Measurements from ENCODE around the gene AMDHD2. TPM values are rescaled to one million over a fixed set of nuclear protein-coding genes. Genes with fewer than 3 reads are reported as not detected.
"Not testable (repeated sequence)": the region's sequence is repeated elsewhere in the genome, so short reads cannot be mapped to it uniquely, and the experiment has no call there.

AMDHD2 gene
- total RNA-seq, 1 experiment from 2014 or later = 8.9 TPM

DNA sequence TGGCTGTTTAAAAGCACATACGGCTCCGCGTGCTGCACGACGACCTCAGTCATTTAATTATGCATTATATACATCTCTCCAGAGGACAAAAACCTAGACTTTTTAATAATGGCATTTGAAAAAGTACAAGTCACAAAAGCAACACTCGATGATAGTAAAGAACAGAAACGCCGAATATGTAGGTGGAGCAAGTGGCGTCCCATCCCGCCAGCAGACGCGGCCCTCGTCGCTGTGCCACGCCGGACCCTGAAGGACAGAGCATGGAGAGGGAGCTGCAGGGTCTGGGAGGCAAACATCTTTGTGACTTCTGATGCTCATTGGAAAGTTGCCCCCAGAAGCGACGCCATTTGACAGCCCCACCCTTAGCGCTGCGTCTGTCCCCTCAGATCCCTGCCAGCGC is 55.7 kb downstream of the AMDHD2 start:
- not testable (repeated sequence) for DNase-seq (ENCODE audit: low read depth)

DNA sequence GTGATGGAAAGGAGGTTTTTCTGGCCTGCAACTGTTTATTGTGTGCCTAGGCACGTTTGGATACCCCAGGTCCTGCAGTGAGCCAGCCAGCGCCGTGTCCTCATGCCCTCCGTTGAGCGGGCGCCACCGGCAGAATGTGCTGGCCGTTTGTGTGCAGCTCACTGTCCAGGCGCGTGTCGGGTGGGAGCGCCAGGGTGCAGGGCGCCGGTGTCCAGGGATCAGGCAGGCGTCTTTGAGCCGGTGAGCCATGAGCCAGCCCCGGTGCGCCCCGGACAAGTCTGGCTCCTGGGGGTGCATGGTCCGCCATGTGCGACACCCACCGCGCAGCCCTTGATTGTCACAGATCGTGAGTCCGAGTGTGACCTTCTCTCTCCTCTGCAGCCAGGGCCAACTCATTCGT is 56.9 kb downstream of the AMDHD2 start:
- not testable (repeated sequence) for DNase-seq (ENCODE audit: low read depth)

DNA sequence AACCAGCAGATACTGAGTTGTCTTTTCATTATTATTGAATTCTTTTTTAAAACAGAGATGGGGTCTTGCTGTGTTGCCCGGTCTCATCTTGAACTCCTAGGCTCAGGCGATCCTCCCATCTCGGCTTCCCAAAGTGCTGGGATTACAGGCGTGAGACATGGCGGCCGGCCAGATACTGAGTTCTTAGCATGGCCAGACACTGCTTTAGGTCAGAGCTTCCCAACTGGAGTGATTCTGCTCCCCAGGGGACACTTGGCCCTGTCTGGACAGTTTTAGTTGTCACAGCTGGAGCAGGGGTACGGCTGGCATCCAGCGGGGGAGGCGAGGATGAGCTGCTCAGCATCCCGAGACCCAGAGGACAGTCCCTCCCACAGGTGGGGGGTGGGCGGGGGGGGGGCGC is 58.7 kb downstream of the AMDHD2 start:
- DNase-seq (ENCODE audit: low read depth) = not testable (repeated sequence)

DNA sequence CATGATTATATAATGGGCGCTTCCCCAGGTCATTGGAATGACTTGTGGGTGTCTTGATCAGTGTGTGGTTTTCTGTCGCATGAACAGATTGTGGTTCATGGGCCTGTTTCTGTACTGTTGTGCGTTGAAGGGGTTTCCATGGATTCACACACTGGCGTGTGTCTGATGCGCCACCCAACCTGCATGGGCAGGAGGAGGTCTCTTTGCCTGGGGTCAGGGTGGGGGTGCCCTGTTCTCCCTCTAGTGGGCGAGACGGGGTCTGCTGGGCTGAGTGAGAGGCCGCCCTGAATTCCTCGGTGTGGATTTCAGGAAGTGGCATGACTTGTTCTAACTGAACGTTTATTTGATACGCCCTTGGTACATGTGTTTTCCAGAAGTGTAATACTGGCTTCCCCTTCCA is 60.0 kb downstream of the AMDHD2 start:
- not testable (repeated sequence) for DNase-seq (ENCODE audit: low read depth)

DNA sequence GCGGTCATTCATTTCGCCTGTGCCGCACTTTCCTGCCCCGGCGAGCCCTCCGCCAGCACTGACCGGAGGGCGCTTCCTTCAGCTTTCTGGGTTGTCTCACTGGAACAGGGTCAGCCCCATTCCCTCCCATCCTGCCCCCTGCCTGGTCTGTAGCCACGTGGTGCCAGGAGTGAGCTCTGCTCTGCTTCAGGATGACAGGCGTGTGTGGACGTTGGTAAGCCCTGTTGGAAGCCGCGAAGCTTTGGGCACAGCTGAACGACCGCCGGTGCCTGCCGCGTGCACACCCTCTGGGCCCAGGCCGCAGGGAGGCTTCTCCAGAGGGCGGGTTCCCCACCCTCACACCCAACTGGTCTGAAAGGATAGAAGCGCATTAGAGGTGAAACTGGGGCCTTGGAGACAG is 60.6 kb downstream of the AMDHD2 start:
- DNase-seq (ENCODE audit: low read depth) = not testable (repeated sequence)

Other genes with a start within 250 kb of the AMDHD2 start
- 0.20 and 0.60 TPM in 2 replicates for gene ABCA3, start 179.6 kb upstream of the AMDHD2 start, total RNA-seq (2014; rRNA removed; shearing (Covaris generic))
- 37.4 and 38.3 TPM in 2 replicates for gene CCNF, start 90.9 kb upstream of the AMDHD2 start, total RNA-seq (2014; rRNA removed; shearing (Covaris generic))
- gene TEDC2, start 60.3 kb upstream of the AMDHD2 start, total RNA-seq (2014; rRNA removed; shearing (Covaris generic)) = 10.2 and 21.7 TPM in 2 replicates
- gene NTN3, start 49.1 kb upstream of the AMDHD2 start, total RNA-seq (2014; rRNA removed; shearing (Covaris generic)) = not detected in 2 replicates
- 4.4 and 5.1 TPM in 2 replicates for gene TBC1D24, start 45.2 kb upstream of the AMDHD2 start, total RNA-seq (2014; rRNA removed; shearing (Covaris generic))
- 30.0 and 31.5 TPM in 2 replicates for gene ATP6V0C, start 6.4 kb upstream of the AMDHD2 start, total RNA-seq (2014; rRNA removed; shearing (Covaris generic))
- not detected in 2 replicates for gene CEMP1, start 11.0 kb downstream of the AMDHD2 start, total RNA-seq (2014; rRNA removed; shearing (Covaris generic))
- gene PDPK1, start 17.6 kb downstream of the AMDHD2 start, total RNA-seq (2014; rRNA removed; shearing (Covaris generic)) = 8.2 and 9.4 TPM in 2 replicates
- gene KCTD5, start 162.2 kb downstream of the AMDHD2 start, total RNA-seq (2014; rRNA removed; shearing (Covaris generic)) = 39.7 and 55.6 TPM in 2 replicates
- gene PRSS27, start 199.9 kb downstream of the AMDHD2 start, total RNA-seq (2014; rRNA removed; shearing (Covaris generic)) = 0.29 and 1.1 TPM in 2 replicates
- 20.5 and 40.0 TPM in 2 replicates for gene SRRM2, start 232.3 kb downstream of the AMDHD2 start, total RNA-seq (2014; rRNA removed; shearing (Covaris generic))

Data from RPMI7951 (cell line).